Panc1 (cell line): ENCODE data around the gene USP11. TPM values are rescaled to one million over a fixed set of nuclear protein-coding genes. Genes with fewer than 3 reads are reported as not detected.

ENCODE experiments used
- ATAC-seq: fragments of 200-7000 bp; cut with Tn5 transposase; 2 replicates; pipeline ENCODE4 v1.9.1; 2020; ENCODE audit warnings: mild to moderate bottlenecking, moderate library complexity
- BruUV-seq: library from RNA; stranded (reverse); fragments of 400-500 nt; replicated peaks from 2 replicates; lab custom pipeline; 2021; lab: Mats Ljungman, UMichigan
- CTCF ChIA-PET: fragments of 300-600 bp; sonication (Branson Sonifier 250); formaldehyde crosslinking; loops from one replicate; lab custom pipeline; 2022; ENCODE audit warnings: antibody characterized with exemption; lab: Charles Lee
- POLR2A ChIA-PET: fragments of 300-600 bp; sonication (Branson Sonifier 250); formaldehyde crosslinking; loops from one replicate; lab custom pipeline; 2022; ENCODE audit warnings: antibody characterized with exemption; lab: Charles Lee
- DNase-seq: peaks from one replicate; pipeline ENCODE4 v3.0.0-alpha.2; 2010; ENCODE audit warnings: low read depth, low spot score
- H3K27ac ChIP-seq: 2 replicates; pipeline ENCODE4 v1.5.1; 2011; ENCODE audit warnings: mild to moderate bottlenecking, low read length, inconsistent platforms
- H3K27me3 ChIP-seq: fragments of 200-500 bp; sonication (Bioruptor generic); 2 replicates; pipeline ENCODE4 v1.6.0; 2014; ENCODE audit warnings: low read length, inconsistent platforms; ENCODE audit not compliant: control insufficient read depth, insufficient read depth
- H3K36me3 ChIP-seq: fragments of 200-500 bp; sonication (Bioruptor generic); 2 replicates; pipeline ENCODE4 v1.5.1; 2014; ENCODE audit warnings: inconsistent platforms, mild to moderate bottlenecking, low read length, moderate library complexity; ENCODE audit not compliant: control insufficient read depth, insufficient read depth
- H3K4me1 ChIP-seq: 2 replicates; pipeline ENCODE4 v1.5.1; 2011; ENCODE audit warnings: inconsistent platforms, mild to moderate bottlenecking, low read length, moderate library complexity; ENCODE audit not compliant: control insufficient read depth, insufficient read depth
- H3K4me3 ChIP-seq, 2 experiments: 2 replicates each; pipeline ENCODE4 v1.5.1; 2011 to 2012; ENCODE audit warnings: low read depth in 2 of 2, low read length in 2 of 2, mild to moderate bottlenecking in 2 of 2, inconsistent platforms in 1 of 2, moderate library complexity in 1 of 2
- H3K9me3 ChIP-seq: fragments of 200-500 bp; sonication (Bioruptor generic); 2 replicates; pipeline ENCODE4 v1.5.1; 2014; ENCODE audit warnings: low read depth, mild to moderate bottlenecking, inconsistent platforms, low read length, moderate library complexity; ENCODE audit not compliant: control insufficient read depth, insufficient read depth
- CTCF ChIP-seq: fragments of 450-650 bp; IDR thresholded peaks from 2 replicates; pipeline ENCODE4 v1.5.1; 2017; ENCODE audit warnings: mild to moderate bottlenecking
- POLR2AphosphoS5 ChIP-seq: IDR thresholded peaks from 2 replicates; pipeline ENCODE4 v1.6.1; 2012; ENCODE audit warnings: mild to moderate bottlenecking, low read depth, low read length, moderate library complexity
- REST ChIP-seq, 2 experiments: IDR thresholded peaks; 2 replicates each; pipeline ENCODE4 v1.6.1; 2011 to 2012; ENCODE audit warnings: low read depth in 2 of 2, control low read depth in 1 of 2, low read length in 1 of 2, mild to moderate bottlenecking in 1 of 2, moderate library complexity in 1 of 2; ENCODE audit not compliant: insufficient read depth in 1 of 2
- SIN3A ChIP-seq: IDR thresholded peaks from 2 replicates; pipeline ENCODE4 v1.6.1; 2012; ENCODE audit warnings: low read depth, mild to moderate bottlenecking, low read length, moderate library complexity, borderline replicate concordance; ENCODE audit not compliant: insufficient read depth
- TCF7L2 ChIP-seq: IDR thresholded peaks from 2 replicates; pipeline ENCODE4 v1.6.1; 2011; ENCODE audit warnings: mild to moderate bottlenecking, low read depth, low read length, inconsistent platforms
- in situ Hi-C: cut with HindIII; loops from 2 replicates; pipeline ENCODE4 v1.10.0; 2016; ENCODE audit warnings: low sequenced_read_pairs, low pct_unique_long_range_greater_than_20kb
- intact Hi-C: fragments of 100-400 bp; cut with micrococcal nuclease; formaldehyde crosslinking; loops from one replicate; pipeline ENCODE4 v1.10.0; 2022; ENCODE audit not compliant: unreplicated experiment
- total RNA-seq: library from RNA; stranded (reverse); gene quantifications from one replicate; pipeline ENCODE4 v1.2.1, GENCODE V29; 2021; ENCODE audit not compliant: unreplicated experiment

The USP11 gene
- total RNA-seq, 1 experiment from 2014 or later = 82.4 TPM

GRCh38 chrX:47185241-47185640 lies 47.6 kb upstream of the USP11 start:
- ChIA-PET POLR2A (no interaction called here), CTCF (no interaction called here)
- ATAC-seq (no peak), DNase-seq (no peak)
- no peak overlapping the region for H3K27ac ChIP-seq
- no TSS peak for BruUV-seq
- no peak for TF ChIP-seq SIN3A
- no peak for TF ChIP-seq POLR2AphosphoS5
- TF ChIP-seq CTCF = no peak
- no peak for TF ChIP-seq TCF7L2
- no peak for TF ChIP-seq REST (IDR thresholded peaks at IDR 0.05; ENCODE audit: insufficient read depth in 1 of 2, low read depth in 2 of 2, low read length in 1 of 2)
- H3K27me3 ChIP-seq = no peaks in the 10 kb centered on the region
- intact Hi-C loops = no loop called here
- in situ Hi-C loops = no loop called here
- H3K4me1 ChIP-seq = no peaks in the 10 kb centered on the region
- no peak overlapping the region for H3K4me3 ChIP-seq
- H3K36me3 ChIP-seq = peaks cover 3% of the 10 kb centered on the region
- H3K9me3 ChIP-seq = no peaks in the 10 kb centered on the region

- TF ChIP-seq SIN3A (no peak), POLR2AphosphoS5 (no peak), REST (IDR thresholded peaks at IDR 0.05; ENCODE audit: insufficient read depth in 1 of 2, low read depth in 2 of 2, low read length in 1 of 2) (no peak), TCF7L2 (no peak), CTCF (no peak)
- POLR2A ChIA-PET = no interaction called here
Observed at GRCh38 chrX:47186096-47186740, 46.6 kb upstream of the USP11 start.

More at GRCh38 chrX:47186096-47186740, 46.6 kb upstream of the USP11 start:
- H3K4me3 ChIP-seq = no peak overlapping the region
- intact Hi-C loops = no loop called here
- in situ Hi-C loops = no loop called here
- no peaks in the 10 kb centered on the region for H3K9me3 ChIP-seq
- no peak for DNase-seq
- H3K4me1 ChIP-seq = no peaks in the 10 kb centered on the region
- no peaks in the 10 kb centered on the region for H3K27me3 ChIP-seq
- ATAC-seq = no peak
- peaks cover 3% of the 10 kb centered on the region; the same call in 1 of the 2 replicates for H3K36me3 ChIP-seq
- BruUV-seq = TSS peak; percentile 91
- H3K27ac ChIP-seq = no peak overlapping the region
- CTCF ChIA-PET = no interaction called here
